ENCODE results near the gene HOOK2. TPM values are rescaled to one million over a fixed set of nuclear protein-coding genes. Genes with fewer than 3 reads are reported as not detected.

Gene HOOK2
- total RNA-seq, 1 experiment from 2014 or later, result 14.3 TPM

DNA sequence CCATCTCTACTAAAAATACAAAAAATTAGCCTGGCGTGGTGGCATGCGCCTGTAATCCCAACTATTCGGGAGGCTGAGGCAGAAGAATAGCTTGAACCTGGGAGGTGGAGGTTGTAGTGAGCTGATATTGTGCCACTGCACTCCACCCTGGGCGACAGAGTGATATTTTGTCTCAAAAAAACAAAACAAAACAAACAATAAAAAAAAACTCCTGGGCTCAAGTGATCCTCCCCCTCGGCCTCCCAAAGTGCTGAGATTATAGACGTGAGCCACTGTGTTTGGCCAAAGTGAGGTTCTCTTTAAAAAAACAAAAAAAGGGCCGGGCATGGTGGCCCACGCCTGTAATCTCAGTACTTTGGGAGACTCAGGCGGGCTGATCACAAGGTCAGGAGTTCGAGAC lies 12.1 kb upstream of the HOOK2 start:
- no peaks in the 10 kb centered on the region for H3K9me3 ChIP-seq (ENCODE audit: control insufficient read depth, insufficient read depth, low read depth, low read length)
- ATAC-seq (no peak), DNase-seq (ENCODE audit: low read depth, low spot score) (no peak)
- no TSS peak for BruUV-seq (replicated peaks)
- ChIA-PET POLR2A (interaction anchor here (0.6 kb wide), 1 partner anchor 1742 kb away, joined by 3 read pairs; no protein-coding TSS in a partner anchor), CTCF (interaction anchor here (0.6 to 1.3 kb wide), 2 partner anchors 10 to 14 kb away, joined by 3 to 4 read pairs; no protein-coding TSS in a partner anchor)
- intact Hi-C loops (cut with micrococcal nuclease; ENCODE audit: unreplicated experiment) (no loop called here), in situ Hi-C loops (cut with HindIII; ENCODE audit: low pct_unique_long_range_greater_than_20kb, low sequenced_read_pairs) (no loop called here)
- no peaks in the 10 kb centered on the region for H3K27me3 ChIP-seq (ENCODE audit: control insufficient read depth, insufficient read depth, low read length)
- peak overlapping the region; percentile 99 for H3K27ac ChIP-seq (ENCODE audit: low read length)
- H3K36me3 ChIP-seq (ENCODE audit: control insufficient read depth, insufficient read depth, low read length), result no peaks in the 10 kb centered on the region; the same call in 1 of the 2 replicates
- TF ChIP-seq, protein P1, sequence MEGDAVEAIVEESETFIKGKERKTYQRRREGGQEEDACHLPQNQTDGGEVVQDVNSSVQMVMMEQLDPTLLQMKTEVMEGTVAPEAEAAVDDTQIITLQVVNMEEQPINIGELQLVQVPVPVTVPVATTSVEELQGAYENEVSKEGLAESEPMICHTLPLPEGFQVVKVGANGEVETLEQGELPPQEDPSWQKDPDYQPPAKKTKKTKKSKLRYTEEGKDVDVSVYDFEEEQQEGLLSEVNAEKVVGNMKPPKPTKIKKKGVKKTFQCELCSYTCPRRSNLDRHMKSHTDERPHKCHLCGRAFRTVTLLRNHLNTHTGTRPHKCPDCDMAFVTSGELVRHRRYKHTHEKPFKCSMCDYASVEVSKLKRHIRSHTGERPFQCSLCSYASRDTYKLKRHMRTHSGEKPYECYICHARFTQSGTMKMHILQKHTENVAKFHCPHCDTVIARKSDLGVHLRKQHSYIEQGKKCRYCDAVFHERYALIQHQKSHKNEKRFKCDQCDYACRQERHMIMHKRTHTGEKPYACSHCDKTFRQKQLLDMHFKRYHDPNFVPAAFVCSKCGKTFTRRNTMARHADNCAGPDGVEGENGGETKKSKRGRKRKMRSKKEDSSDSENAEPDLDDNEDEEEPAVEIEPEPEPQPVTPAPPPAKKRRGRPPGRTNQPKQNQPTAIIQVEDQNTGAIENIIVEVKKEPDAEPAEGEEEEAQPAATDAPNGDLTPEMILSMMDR (IDR thresholded peaks at IDR 0.05), result no peak
- H3K4me1 ChIP-seq (ENCODE audit: control insufficient read depth, insufficient read depth, low read length), result peaks cover 56% of the 10 kb centered on the region
- H3K4me3 ChIP-seq (ENCODE audit: low read depth in 2 of 2, low read length in 2 of 2), result no peak overlapping the region

DNA sequence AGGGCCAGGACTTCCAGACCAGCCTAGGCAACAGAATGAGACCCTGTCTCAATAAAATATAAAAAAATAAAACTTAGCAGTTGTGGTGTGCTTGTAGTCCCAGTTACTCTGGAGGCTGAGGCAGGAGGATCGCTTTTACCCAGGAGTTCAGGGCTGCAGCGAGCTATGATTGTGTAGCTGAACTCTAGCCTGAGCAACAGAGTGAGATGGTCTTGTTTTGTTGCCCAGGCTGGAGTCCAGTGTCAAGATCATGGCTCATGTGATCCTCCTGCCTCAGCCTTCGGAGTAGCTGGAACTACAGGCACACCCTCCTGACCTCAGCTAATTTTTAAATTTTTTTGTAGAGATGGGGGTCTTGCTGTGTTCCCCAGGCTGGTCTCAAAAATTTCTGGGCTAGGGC lies 11.6 kb upstream of the HOOK2 start:
- Histone ChIP-seq H3K4me3 (ENCODE audit: low read depth in 2 of 2, low read length in 2 of 2) (no peak overlapping the region), H3K36me3 (ENCODE audit: control insufficient read depth, insufficient read depth, low read length) (no peaks in the 10 kb centered on the region; the same call in 1 of the 2 replicates), H3K27ac (ENCODE audit: low read length) (peak overlapping the region; percentile 99), H3K4me1 (ENCODE audit: control insufficient read depth, insufficient read depth, low read length) (peaks cover 58% of the 10 kb centered on the region), H3K27me3 (ENCODE audit: control insufficient read depth, insufficient read depth, low read length) (no peaks in the 10 kb centered on the region), H3K9me3 (ENCODE audit: control insufficient read depth, insufficient read depth, low read depth, low read length) (no peaks in the 10 kb centered on the region)
- TF ChIP-seq POLR2AphosphoS5 (IDR thresholded peaks at IDR 0.05; ENCODE audit: low read depth, low read length) (no peak), SIN3A (IDR thresholded peaks at IDR 0.05; ENCODE audit: borderline replicate concordance, insufficient read depth, low read depth, low read length) (no peak), TCF7L2 (IDR thresholded peaks at IDR 0.05; ENCODE audit: low read depth, low read length) (no peak)
- TF ChIP-seq, protein P1 (IDR thresholded peaks at IDR 0.05), result no peak
- TF ChIP-seq, protein P2, sequence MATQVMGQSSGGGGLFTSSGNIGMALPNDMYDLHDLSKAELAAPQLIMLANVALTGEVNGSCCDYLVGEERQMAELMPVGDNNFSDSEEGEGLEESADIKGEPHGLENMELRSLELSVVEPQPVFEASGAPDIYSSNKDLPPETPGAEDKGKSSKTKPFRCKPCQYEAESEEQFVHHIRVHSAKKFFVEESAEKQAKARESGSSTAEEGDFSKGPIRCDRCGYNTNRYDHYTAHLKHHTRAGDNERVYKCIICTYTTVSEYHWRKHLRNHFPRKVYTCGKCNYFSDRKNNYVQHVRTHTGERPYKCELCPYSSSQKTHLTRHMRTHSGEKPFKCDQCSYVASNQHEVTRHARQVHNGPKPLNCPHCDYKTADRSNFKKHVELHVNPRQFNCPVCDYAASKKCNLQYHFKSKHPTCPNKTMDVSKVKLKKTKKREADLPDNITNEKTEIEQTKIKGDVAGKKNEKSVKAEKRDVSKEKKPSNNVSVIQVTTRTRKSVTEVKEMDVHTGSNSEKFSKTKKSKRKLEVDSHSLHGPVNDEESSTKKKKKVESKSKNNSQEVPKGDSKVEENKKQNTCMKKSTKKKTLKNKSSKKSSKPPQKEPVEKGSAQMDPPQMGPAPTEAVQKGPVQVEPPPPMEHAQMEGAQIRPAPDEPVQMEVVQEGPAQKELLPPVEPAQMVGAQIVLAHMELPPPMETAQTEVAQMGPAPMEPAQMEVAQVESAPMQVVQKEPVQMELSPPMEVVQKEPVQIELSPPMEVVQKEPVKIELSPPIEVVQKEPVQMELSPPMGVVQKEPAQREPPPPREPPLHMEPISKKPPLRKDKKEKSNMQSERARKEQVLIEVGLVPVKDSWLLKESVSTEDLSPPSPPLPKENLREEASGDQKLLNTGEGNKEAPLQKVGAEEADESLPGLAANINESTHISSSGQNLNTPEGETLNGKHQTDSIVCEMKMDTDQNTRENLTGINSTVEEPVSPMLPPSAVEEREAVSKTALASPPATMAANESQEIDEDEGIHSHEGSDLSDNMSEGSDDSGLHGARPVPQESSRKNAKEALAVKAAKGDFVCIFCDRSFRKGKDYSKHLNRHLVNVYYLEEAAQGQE (IDR thresholded peaks at IDR 0.05; ENCODE audit: insufficient read depth in 1 of 2, low read depth in 2 of 2, low read length in 1 of 2), result no peak
- no peak for DNase-seq (ENCODE audit: low read depth, low spot score)
- ChIA-PET POLR2A (interaction anchor here (0.6 kb wide), 2 partner anchors 52 to 1742 kb away, joined by 3 to 8 read pairs; no protein-coding TSS in a partner anchor), CTCF (interaction anchor here (1.3 kb wide), 1 partner anchor 9 kb away, joined by 4 read pairs; no protein-coding TSS in a partner anchor)
- ATAC-seq, result no peak
- no TSS peak for BruUV-seq (replicated peaks)
- intact Hi-C loops (cut with micrococcal nuclease; ENCODE audit: unreplicated experiment) (no loop called here), in situ Hi-C loops (cut with HindIII; ENCODE audit: low pct_unique_long_range_greater_than_20kb, low sequenced_read_pairs) (no loop called here)

All from Panc1 (cell line).